GM19328 (cell line): ENCODE data around the gene LSM3.

ENCODE experiments used
- ATAC-seq: cut with Tn5 transposase; IDR thresholded peaks from one replicate; pipeline ENCODE4 v1.9.1; 2021; ENCODE audit warnings: mild to moderate bottlenecking, moderate library complexity; ENCODE audit not compliant: unreplicated experiment

Gene LSM3

DNA sequence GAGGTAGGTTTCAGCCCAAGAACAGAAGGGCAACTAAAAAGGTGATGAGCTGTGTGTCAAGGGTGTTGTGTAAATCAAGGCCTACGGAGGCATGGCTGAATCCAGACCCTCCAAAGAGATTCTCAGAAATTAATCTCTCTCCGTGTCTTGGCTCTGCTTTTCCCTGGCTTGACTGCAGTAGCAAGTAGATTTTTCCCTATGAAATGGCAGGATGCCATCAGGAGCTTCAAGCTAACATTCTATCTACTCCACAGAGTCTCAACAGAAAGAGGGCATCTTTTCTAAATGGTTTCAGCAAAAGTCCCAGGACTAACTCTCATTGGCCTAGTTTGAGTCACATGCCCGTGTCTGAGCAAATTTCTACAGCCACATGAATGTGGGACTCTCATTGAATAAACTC, 58.3 kb downstream of the LSM3 start:
- ATAC-seq, result no peak

GRCh38 chr3:14237457-14237856, 58.8 kb downstream of the LSM3 start:
- ATAC-seq, result no peak

DNA sequence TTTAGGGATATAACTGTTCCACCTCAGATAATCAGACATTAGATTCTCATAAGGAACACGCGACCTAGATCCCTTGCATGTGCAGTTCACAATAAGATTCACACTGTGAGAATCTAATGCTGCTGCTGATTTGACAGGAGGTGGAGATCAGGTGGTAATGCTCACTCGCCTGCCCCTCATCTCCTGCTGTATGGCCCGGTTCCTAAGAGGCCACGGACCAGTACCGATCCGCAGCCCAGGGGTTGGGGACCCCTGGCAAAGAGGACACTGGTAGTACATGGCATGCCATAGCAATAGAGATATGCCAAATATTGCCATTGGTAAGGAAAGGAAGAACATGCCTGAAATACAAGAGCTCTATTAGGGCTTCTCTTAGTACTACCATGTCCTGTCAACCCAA, 59.7 kb downstream of the LSM3 start:
- ATAC-seq, result no peak

DNA sequence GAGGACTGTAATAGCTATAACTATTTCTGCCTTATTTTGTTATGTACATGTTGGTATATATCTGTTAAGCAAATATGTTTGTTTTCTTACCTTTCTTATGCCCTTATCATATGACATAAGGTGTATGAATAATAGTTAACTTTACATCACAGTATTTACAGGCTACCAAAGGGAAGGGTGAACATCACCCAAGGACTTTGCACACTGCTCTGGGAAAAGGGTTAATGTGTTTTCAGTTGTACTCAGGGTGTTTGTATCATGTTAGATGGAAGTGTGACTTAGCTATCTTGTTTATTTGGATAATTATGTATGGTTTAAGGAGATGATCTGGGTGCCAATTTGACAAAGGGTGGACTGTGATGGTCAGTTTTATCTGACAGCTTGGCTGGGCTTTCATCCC, 60.3 kb downstream of the LSM3 start:
- ATAC-seq, result no peak

DNA sequence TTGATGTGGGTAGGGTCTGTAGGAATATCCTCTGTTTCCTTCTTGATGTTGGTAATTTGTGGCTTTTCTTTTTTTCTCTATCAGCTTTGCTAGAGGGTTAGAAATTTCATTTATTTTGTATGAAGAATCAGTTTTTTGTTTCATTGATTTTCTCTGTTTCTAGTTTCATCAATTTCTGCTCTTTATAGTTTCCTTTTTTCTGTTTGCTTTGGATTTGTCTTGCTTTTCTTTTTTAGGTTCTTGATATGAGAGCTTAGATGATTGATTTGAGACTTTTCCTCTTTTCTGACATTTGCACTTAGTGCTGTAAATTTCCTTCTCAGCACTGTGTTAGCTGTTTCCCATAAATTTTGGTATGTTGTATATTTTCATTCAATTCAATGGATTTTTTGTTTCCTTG, 61.3 kb downstream of the LSM3 start:
- no peak for ATAC-seq

DNA sequence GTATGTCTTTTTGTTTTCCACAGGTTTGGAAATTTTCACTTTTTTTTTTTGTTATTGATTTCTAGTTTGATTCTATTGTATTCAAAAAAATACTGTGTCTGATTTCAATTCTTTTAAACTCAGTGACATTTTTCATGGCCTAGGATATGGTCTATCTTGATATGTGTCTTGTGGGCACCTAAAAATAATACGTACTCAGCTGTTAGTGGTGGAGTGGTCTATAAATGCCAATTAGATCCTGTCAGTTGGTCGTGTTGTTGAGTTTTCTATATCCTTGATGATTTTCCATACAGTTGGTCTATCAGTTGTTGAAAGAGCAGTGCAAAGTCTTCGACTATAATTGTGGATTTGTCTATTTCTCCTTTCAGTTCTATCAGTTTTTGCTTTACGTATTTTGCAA, 61.7 kb downstream of the LSM3 start:
- no peak for ATAC-seq

GRCh38 chr3:14241716-14242115, 63.1 kb downstream of the LSM3 start:
- ATAC-seq, result no peak

GRCh38 chr3:14242490-14243311, 64.1 kb downstream of the LSM3 start:
- ATAC-seq, result no peak

- ATAC-seq, result no peak
Measured at GRCh38 chr3:14243782-14244181, 65.2 kb downstream of the LSM3 start.

GRCh38 chr3:14244521-14245247, 66.1 kb downstream of the LSM3 start:
- no peak for ATAC-seq

DNA sequence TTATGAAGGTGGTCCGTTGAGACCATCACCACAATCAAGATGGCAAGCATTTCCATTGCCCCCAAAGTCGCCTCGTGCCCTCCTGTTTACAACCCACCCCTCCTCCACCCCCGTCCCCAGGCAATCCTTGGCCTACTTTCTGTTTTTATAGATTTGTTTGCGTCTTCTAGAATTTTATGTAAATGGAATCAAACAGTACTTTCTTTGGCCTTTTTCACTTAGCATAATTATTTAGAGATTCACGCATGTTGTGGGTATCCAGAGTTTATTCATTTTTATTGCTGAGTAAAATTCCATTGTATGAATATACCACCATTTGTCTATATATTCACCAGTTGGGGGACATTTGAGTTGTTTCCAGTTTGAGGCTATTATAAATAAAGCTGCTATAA, 66.6 kb downstream of the LSM3 start:
- no peak for ATAC-seq

DNA sequence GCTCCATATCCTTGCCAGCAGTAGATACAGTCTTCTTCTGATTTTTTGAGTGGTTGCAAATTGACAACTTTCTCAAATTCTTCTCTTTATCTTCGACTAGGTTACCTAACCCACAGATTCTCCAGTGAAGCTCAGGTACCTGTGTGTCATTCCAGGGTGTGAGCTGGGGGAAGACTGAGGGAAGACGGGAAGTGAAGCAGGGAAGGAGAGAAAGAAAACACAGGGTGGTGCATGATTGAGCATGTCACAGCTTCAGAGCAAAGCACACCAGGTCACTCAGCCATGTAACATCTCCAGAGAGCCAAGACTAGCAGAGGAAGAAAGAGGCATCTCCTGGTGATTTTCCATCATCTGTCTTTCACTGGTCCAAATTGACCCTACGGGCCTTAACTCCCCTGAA, 67.2 kb downstream of the LSM3 start:
- no peak for ATAC-seq

DNA sequence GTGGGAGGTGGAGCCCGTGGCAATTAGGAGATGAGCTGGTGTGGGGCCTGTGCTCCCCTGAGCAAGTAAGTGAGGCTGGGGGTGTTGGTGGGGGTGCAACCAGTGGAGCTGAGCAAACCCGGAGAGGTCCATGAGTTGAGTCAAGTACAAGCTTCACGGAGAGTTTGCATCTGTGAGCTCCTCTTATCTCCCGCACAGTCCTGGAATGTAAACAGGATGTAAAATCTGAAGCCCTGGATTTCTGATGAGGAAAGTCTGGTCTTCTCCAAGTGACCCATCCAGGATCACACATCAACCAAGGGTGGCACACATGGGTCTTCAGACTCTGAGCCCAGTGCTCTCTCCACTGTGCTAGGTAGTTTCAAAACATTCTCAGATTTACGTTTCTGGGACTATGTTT, 67.8 kb downstream of the LSM3 start:
- no peak for ATAC-seq

GRCh38 chr3:14248477-14248848, 69.8 kb downstream of the LSM3 start:
- ATAC-seq, result no peak

- no peak for ATAC-seq
Measured at GRCh38 chr3:14248849-14249523, 70.4 kb downstream of the LSM3 start.
